Breast epithelium (tissue), 3 donors: ENCODE data around the gene RIPK1.
"Not testable (repeated sequence)": the region's sequence is repeated elsewhere in the genome, so short reads cannot be mapped to it uniquely, and the experiment has no call there.

Source experiments
- POLR2A ChIP-seq: fragments of 450-650 bp; IDR thresholded peaks from one replicate; pipeline ENCODE4 v1.6.1; 2016; ENCODE audit warnings: antibody characterized with exemption, mild to moderate bottlenecking, moderate library complexity
- POLR2AphosphoS5 ChIP-seq, 3 donors: sonication (generic); formaldehyde crosslinking; IDR thresholded peaks; one replicate each; pipeline ENCODE4 v1.6.1; 2017; ENCODE audit warnings: antibody characterized with exemption in 3 of 3
- TF ChIP-seq, protein P1 (sequence below), 3 donors: fragments of 450-650 bp; IDR thresholded peaks; one replicate each; pipeline ENCODE4 v1.5.1; 2016 to 2017; ENCODE audit warnings: antibody characterized with exemption in 3 of 3, mild to moderate bottlenecking in 3 of 3, moderate library complexity in 3 of 3

DNA sequence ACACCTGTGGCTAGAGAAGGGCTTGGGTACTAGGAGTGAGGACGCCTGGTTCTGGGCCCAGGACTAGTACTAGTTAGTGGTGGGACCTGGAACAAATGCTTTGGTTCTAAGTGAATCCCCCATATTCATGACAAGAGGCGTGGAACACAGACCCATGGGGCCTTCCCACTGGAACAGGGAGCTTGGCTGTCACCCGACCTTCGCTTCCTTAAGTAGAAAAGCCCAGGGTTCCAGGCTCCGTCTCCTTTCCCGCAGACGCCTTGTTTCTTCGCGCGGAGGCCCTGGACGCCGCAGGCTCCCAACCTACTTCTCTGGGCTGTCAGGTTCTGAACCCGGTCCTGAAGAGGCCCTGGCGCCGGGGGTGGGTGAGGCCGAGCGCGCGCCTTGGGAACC, 5.0 kb upstream of the RIPK1 start:
- TF ChIP-seq, protein P1, sequence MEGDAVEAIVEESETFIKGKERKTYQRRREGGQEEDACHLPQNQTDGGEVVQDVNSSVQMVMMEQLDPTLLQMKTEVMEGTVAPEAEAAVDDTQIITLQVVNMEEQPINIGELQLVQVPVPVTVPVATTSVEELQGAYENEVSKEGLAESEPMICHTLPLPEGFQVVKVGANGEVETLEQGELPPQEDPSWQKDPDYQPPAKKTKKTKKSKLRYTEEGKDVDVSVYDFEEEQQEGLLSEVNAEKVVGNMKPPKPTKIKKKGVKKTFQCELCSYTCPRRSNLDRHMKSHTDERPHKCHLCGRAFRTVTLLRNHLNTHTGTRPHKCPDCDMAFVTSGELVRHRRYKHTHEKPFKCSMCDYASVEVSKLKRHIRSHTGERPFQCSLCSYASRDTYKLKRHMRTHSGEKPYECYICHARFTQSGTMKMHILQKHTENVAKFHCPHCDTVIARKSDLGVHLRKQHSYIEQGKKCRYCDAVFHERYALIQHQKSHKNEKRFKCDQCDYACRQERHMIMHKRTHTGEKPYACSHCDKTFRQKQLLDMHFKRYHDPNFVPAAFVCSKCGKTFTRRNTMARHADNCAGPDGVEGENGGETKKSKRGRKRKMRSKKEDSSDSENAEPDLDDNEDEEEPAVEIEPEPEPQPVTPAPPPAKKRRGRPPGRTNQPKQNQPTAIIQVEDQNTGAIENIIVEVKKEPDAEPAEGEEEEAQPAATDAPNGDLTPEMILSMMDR (IDR thresholded peaks at IDR 0.05): not testable (repeated sequence)
- not testable (repeated sequence) for TF ChIP-seq POLR2A; POLR2AphosphoS5 (IDR thresholded peaks at IDR 0.05)
